Measurements from ENCODE around the gene RNU11.
A peak's percentile ranks its signal among the peaks of the same experiment; 100 is the strongest.
"Not testable (repeated sequence)": the region's sequence is repeated elsewhere in the genome, so short reads cannot be mapped to it uniquely, and the experiment has no call there.

RNU11 gene

DNA sequence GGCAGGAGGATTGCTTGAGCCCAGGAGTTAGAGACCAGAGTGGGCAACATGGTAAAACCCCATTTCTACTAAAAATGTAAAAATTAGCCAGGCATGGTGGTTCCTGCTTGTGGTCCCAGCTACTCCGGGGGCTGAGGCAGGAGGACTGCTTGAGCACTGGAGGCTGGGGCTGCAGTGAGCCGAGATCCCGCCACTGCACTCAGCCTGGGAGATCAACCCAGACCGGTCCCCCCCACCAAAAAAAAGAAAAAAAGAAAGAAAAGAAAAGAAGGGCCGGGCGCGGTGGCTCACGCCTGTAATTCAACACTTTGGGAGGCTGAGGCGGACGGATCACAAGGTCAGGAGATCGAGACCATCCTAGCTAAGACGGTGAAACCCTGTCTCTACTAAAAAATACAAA, 18.4 kb downstream of the RNU11 start:
- DNase-seq = no peak

DNA sequence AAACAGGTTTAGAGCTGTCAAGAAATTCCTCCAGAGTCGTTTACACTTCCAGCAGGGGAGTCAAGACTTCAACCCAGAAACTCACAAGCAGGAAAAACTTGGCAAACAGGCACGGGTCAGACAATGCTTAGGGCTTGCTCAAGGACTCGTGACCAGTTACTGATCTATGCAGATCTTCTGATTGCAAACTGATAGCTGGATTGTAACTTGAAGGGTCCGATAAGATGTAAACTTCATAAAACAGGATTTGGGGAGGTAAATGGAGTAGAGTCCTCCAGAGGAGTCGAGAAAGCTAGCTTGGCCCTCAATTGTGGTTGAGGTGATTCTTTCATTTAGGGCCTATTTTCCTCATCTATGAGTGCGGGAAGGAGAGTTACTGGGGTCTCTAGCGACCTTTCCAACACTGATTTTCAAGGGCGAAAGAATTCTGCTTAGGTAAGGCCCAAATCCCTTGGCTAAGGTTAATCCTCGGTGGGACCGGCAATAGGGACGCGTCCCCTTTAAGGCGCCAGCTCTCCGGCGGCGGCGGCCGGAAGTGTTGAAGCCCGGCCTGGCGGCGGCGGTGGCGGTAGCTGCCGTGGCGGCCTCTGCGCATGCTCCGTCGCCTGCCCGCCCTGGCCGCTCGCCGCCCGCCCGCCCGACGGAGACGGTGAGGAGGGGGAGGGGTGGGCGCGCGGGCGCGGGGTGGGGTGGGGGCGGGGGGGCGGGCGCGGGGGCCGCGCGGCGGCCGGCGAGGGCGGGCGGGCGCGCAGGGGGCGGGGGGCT, 20.0 kb downstream of the RNU11 start, which contains the start of gene GMEB1:
TSS of gene GMEB1 (plus strand) at position 594 of the 765 bp plus-strand sequence. CDS start 14,829 bp downstream, outside the sequence.
- peak; percentile 65 to 77 for DNase-seq

DNA sequence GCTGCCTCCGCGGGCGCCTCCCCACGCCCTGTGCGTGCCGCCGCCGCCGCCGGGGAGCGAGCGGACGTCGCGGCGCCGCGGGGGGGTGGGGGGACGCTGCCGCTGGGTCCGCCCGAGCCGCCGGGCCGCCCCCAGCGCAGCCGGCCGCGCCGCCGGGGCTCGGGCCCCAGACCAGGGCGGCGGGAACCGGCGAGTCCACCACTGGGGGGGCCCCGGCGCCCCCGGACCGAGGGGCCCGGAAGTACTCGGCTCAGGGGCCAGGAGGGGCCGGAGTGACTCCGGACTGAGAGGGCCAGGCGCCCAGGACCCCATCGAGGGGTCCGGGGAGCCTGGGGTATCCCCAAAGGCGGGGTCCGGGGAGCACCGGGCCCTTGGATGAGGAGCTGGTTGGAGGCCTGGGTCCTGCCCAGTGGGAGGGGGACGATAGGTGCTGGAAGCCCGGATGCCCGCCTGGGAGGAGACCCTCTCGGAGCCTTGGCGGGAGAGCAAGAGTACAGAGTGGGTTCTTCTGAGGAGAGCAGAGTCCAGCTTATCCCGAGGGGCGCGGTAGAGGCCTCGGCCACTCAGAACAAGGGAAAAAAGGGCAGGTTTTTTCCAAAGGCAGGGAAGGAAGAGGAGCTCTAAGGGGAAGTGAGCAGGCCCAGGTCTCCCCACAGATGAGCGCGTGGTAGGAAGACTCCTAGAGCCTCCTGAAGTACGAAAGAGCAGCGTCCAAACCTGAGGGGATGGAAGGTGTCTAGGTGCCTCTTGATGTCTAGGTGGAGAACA, 20.7 kb downstream of the RNU11 start:
- DNase-seq = peak; percentile 50 to 77

DNA sequence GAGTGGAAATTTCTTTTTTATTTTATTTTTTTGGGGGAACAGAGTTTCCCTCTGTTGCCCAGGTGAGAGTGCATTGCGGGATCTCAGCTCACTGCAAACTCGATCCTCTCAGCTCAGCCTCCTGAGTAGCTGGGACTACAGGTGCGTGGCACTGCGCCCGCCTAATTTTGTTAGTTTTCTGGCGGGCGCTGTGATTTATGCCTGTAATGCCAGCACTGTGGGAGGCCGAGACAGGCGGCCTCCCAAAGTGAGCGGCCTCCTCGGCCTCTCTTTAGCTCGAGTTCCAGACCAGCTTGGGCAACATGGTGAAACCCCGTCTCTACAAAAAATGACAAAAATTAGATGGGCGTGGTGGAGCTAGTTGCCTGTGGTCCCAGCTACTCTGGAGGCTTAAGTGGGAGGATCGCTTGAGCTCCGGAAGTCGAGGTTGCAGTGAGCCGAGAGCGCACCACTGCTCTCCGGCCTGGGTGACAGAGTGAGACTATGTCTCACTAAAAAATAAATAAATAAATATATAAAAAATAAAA, 22.9 kb downstream of the RNU11 start:
- DNase-seq = no peak

DNA sequence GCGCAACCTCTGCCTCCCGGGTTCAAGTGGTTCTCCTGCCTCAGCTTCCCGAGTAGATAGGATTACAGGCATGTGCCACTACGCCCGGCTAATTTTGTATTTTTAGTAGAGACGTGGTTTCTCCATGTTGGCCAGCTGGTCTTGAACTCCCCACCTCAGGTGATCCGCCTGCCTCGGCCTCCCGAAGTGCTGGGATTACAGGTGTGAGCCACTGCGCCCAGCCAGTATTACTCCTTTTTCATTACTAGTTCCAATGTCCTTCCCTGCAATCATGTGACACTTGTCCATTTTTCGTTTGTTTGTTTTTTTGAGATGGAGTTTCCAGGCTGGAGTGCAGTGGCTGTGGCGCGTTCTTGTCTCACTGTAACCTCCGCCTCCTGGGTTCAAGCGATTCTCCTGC, 24.6 kb downstream of the RNU11 start:
- not testable (repeated sequence) for DNase-seq

DNA sequence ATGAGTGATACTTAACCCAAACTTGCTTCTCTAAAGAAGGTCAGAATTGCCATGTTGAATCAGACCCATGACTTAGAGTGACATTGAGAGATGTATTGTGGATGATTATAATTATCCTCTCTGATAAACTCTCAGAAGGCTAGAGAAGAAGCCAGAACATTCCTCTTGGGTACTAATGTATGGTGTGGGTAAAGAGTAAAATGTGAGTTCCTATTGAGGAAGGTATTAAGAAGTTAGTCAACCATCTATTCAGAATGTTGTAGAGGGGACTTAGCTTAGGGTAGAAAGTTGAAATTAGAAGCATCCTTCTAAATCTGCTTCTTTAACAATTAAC, 27.5 kb downstream of the RNU11 start:
- DNase-seq = no peak

DNA sequence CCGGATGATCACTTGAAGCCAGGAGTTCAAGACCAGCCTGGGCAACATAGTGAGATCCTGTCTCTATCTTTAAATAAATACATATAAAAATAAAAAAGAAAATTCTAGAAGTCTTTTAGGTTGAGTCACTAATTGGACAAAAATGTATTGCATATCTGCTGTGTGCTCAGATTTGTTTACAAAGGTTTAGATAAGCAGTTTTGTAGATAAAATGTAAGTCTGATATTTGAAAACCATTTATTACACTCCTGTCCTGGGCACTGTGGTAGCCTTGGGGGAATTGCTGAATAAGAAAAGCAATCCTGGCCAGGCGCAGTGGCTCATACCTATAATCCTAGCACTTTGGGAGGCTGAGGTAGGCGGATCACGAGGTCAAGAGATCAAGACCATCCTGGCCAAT, 31.8 kb downstream of the RNU11 start:
- DNase-seq = no peak

DNA sequence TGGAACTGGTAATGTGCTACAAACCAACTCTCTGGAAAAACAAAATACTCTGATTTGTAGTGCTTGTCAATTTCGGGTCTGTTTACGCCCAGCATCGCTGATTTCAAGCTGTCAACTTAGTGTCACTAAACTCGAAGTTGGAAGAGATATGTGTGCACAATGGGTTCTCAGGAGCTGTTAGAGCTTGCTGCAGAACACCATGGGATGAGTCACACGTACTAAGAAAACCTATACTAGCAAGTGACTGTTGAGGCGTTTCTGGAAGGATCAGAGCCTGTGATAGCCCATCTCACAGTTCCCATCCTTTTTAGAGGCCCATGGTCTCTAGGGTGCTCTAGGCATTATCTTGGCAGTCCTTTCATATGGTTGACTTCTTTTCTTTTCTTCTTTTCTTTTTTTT, 34.4 kb downstream of the RNU11 start:
- DNase-seq = no peak

DNA sequence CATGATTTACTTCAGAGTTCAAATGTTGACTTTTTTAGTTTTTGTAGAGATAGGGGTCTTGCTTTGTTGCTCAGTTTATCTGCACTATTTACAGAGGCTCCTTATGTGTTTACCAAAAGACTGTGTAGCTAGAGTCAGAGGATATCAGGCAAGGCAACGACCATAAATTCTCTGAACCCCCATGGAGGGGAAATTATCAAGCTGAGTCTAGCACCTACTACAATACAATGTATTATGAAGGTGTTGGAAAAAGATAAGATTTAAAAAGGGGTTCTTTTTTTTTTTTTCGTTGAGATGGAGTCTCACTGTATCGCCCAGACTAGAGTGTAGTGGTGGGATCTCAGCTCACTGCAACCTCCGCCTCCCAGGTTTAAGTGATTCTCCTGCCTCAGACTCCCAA, 36.5 kb downstream of the RNU11 start:
- no peak for DNase-seq

DNA sequence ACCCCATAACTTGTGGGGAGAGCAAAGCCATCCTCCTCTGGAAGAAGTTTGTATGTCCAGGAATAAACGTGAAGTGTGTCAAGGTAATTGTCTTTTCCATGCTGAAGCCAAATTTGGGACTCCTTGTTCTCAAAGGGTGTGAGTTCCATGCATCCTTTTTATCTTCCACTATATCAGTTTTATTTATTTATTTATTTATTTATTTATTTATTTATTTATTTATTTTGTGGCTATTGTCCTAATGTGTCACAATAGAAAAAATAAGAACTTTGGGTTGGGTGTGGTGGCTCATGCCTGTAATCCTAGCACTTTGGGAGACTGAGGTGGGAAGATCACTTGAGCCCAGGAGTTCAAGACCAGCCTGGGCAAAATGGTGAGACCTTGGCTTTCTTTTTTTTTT, 43.2 kb downstream of the RNU11 start:
- not testable (repeated sequence) for DNase-seq

Data from NCI-H187 (cell line).